ENCODE measurements around the gene IL27RA. TPM values are rescaled to one million over a fixed set of nuclear protein-coding genes. Genes with fewer than 3 reads are reported as not detected.

The IL27RA gene
- total RNA-seq, 2 donors from 2014 or later, result 4.7 to 8.3 TPM

- no peak for TF ChIP-seq POLR2A (IDR thresholded peaks at IDR 0.05)
- TF ChIP-seq, protein P1, sequence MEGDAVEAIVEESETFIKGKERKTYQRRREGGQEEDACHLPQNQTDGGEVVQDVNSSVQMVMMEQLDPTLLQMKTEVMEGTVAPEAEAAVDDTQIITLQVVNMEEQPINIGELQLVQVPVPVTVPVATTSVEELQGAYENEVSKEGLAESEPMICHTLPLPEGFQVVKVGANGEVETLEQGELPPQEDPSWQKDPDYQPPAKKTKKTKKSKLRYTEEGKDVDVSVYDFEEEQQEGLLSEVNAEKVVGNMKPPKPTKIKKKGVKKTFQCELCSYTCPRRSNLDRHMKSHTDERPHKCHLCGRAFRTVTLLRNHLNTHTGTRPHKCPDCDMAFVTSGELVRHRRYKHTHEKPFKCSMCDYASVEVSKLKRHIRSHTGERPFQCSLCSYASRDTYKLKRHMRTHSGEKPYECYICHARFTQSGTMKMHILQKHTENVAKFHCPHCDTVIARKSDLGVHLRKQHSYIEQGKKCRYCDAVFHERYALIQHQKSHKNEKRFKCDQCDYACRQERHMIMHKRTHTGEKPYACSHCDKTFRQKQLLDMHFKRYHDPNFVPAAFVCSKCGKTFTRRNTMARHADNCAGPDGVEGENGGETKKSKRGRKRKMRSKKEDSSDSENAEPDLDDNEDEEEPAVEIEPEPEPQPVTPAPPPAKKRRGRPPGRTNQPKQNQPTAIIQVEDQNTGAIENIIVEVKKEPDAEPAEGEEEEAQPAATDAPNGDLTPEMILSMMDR (IDR thresholded peaks at IDR 0.05), result peak in 1 of 4 experiments; percentile 13
- WGBS, result 77% methylated on average over 20 of the region's 21 CpGs
- intact Hi-C loops (cut with DNase I), result no loop called here
- H3K9me3 ChIP-seq, result no peaks in the 10 kb centered on the region
- no peak overlapping the region for H3K4me3 ChIP-seq
- no peaks in the 10 kb centered on the region for H3K4me1 ChIP-seq (replicated peaks)
- H3K36me3 ChIP-seq, result peaks cover 0 to 11% of the 10 kb centered on the region in 2 donors
- no peak for DNase-seq (ENCODE audit: low spot score)
- H3K27ac ChIP-seq, result no peak overlapping the region
- no peaks in the 10 kb centered on the region for H3K27me3 ChIP-seq (replicated peaks; ENCODE audit: insufficient read depth)
Measured at GRCh38 chr19:14097532-14098151, 66.1 kb downstream of the IL27RA start.

- Histone ChIP-seq H3K4me3 (no peak overlapping the region), H3K27ac (no peak overlapping the region), H3K36me3 (peaks cover 0 to 16% of the 10 kb centered on the region in 2 donors), H3K27me3 (replicated peaks; ENCODE audit: insufficient read depth) (no peaks in the 10 kb centered on the region), H3K4me1 (replicated peaks) (no peaks in the 10 kb centered on the region), H3K9me3 (no peaks in the 10 kb centered on the region)
- 96% methylated on average over 6 of the region's 6 CpGs for WGBS
- no peak for DNase-seq (ENCODE audit: low spot score)
- intact Hi-C loops (cut with DNase I), result no loop called here
- no peak for TF ChIP-seq POLR2AphosphoS5 (IDR thresholded peaks at IDR 0.05)
- no peak for TF ChIP-seq POLR2A (IDR thresholded peaks at IDR 0.05)
- TF ChIP-seq, protein P1 (IDR thresholded peaks at IDR 0.05), result no peak
Measured at GRCh38 chr19:14101003-14101545, 69.5 kb downstream of the IL27RA start.

DNA sequence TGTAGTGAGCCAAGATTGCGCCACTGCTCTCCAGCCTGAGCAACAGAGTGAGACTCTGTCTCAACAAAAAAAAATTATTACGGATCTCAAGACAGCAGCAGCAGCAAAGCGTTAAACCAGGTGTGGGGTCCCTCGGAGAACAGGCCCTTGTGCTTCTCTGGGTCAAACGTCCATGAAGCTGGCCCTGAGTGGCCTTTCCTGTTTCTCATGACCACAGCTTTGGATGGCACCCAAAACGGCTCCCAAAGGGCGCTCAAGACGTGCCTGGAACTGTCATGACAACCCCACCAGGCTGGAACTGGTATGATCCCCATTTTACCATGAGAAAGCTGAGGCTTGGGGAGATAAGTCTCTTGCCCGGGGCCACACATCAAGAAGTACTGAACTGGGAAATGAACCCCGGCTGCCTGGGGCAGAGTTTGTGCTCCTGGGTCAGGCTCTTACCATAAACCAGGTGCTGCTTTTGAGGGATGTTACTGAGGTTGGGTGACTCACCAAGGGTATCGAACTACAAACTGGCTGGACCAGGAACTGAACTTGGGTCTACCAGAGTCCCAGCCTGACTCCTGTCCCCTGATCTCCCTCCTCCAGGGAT lies 70.6 kb downstream of the IL27RA start:
- Histone ChIP-seq H3K27me3 (replicated peaks; ENCODE audit: insufficient read depth) (no peaks in the 10 kb centered on the region), H3K27ac (no peak overlapping the region), H3K36me3 (peaks cover 0 to 16% of the 10 kb centered on the region in 2 donors), H3K4me1 (replicated peaks) (no peaks in the 10 kb centered on the region), H3K4me3 (no peak overlapping the region), H3K9me3 (no peaks in the 10 kb centered on the region)
- TF ChIP-seq, protein P1 (IDR thresholded peaks at IDR 0.05), result no peak
- no peak for TF ChIP-seq POLR2AphosphoS5 (IDR thresholded peaks at IDR 0.05)
- TF ChIP-seq POLR2A (IDR thresholded peaks at IDR 0.05), result no peak
- 69% methylated on average over 11 of the region's 11 CpGs for WGBS
- no peak for DNase-seq (ENCODE audit: low spot score)
- intact Hi-C loops (cut with DNase I), result no loop called here

GRCh38 chr19:14102756-14103155 lies 71.2 kb downstream of the IL27RA start:
- Histone ChIP-seq H3K36me3 (peaks cover 0 to 13% of the 10 kb centered on the region in 2 donors), H3K27ac (no peak overlapping the region), H3K27me3 (replicated peaks; ENCODE audit: insufficient read depth) (no peaks in the 10 kb centered on the region), H3K4me3 (no peak overlapping the region), H3K9me3 (no peaks in the 10 kb centered on the region), H3K4me1 (replicated peaks) (no peaks in the 10 kb centered on the region)
- DNase-seq (ENCODE audit: low spot score), result no peak
- intact Hi-C loops (cut with DNase I), result no loop called here
- WGBS, result 90% methylated on average over 10 of the region's 10 CpGs
- TF ChIP-seq, protein P1 (IDR thresholded peaks at IDR 0.05), result no peak
- TF ChIP-seq POLR2A (IDR thresholded peaks at IDR 0.05) (no peak), POLR2AphosphoS5 (IDR thresholded peaks at IDR 0.05) (no peak)

Other genes with a start within 250 kb of the IL27RA start
- gene ZSWIM4, start 236.3 kb upstream of the IL27RA start, total RNA-seq, result 10 to 100 TPM in 1 of 2 donors, 1 to 10 TPM in 1; 9.7 to 14.2 TPM
- gene NANOS3, start 154.6 kb upstream of the IL27RA start, total RNA-seq, result 1 to 10 TPM in 1 of 2 donors, not detected in 1; 1.5 TPM
- gene BRME1, start 125.6 kb upstream of the IL27RA start, total RNA-seq, result 10 to 100 TPM in 1 of 2 donors, 1 to 10 TPM in 1; 2.0 to 12.6 TPM
- gene CC2D1A, start 125.6 kb upstream of the IL27RA start, total RNA-seq, result 10 to 100 TPM; 40.9 to 64.8 TPM
- 1 to 10 TPM in 1 of 2 donors, under 1 TPM in 1; 0.50 to 9.1 TPM for gene PODNL1, start 93.3 kb upstream of the IL27RA start, total RNA-seq
- gene DCAF15, start 79.3 kb upstream of the IL27RA start, total RNA-seq, result 10 to 100 TPM; 18.6 to 47.4 TPM
- gene RFX1, start 25.4 kb upstream of the IL27RA start, total RNA-seq, result 10 to 100 TPM in 1 of 2 donors, 1 to 10 TPM in 1; 9.2 to 12.7 TPM
- not detected for gene RLN3, start 3.6 kb upstream of the IL27RA start, total RNA-seq
- gene PALM3, start 30.3 kb downstream of the IL27RA start, total RNA-seq, result 10 to 100 TPM in 1 of 2 donors, 1 to 10 TPM in 1; 1.8 to 16.1 TPM
- 10 to 100 TPM; 12.4 to 17.2 TPM for gene MISP3, start 41.0 kb downstream of the IL27RA start, total RNA-seq
- under 1 TPM in 1 of 2 donors, not detected in 1; 0.97 TPM for gene C19orf67, start 54.0 kb downstream of the IL27RA start, total RNA-seq
- 10 to 100 TPM; 25.4 to 48.2 TPM for gene SAMD1, start 59.0 kb downstream of the IL27RA start, total RNA-seq
- gene PRKACA, start 86.0 kb downstream of the IL27RA start, total RNA-seq, result 100 to 1,000 TPM in 1 of 2 donors, 10 to 100 TPM in 1; 34.8 to 106 TPM
- 10 to 100 TPM in 1 of 2 donors, 1 to 10 TPM in 1; 5.1 to 19.7 TPM for gene ASF1B, start 104.8 kb downstream of the IL27RA start, total RNA-seq
- gene ADGRL1, start 174.4 kb downstream of the IL27RA start, total RNA-seq, result 10 to 100 TPM; 13.0 to 44.1 TPM

Measured in prostate gland (tissue), 2 donors.